Measurements from ENCODE around the gene C4orf54.

GRCh38 chr4:99652596-99653436, 4.8 kb downstream of the C4orf54 start:
- TF ChIP-seq, protein P1, sequence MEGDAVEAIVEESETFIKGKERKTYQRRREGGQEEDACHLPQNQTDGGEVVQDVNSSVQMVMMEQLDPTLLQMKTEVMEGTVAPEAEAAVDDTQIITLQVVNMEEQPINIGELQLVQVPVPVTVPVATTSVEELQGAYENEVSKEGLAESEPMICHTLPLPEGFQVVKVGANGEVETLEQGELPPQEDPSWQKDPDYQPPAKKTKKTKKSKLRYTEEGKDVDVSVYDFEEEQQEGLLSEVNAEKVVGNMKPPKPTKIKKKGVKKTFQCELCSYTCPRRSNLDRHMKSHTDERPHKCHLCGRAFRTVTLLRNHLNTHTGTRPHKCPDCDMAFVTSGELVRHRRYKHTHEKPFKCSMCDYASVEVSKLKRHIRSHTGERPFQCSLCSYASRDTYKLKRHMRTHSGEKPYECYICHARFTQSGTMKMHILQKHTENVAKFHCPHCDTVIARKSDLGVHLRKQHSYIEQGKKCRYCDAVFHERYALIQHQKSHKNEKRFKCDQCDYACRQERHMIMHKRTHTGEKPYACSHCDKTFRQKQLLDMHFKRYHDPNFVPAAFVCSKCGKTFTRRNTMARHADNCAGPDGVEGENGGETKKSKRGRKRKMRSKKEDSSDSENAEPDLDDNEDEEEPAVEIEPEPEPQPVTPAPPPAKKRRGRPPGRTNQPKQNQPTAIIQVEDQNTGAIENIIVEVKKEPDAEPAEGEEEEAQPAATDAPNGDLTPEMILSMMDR (IDR thresholded peaks at IDR 0.05; ENCODE audit: insufficient read depth, low read length, poor library complexity, severe bottlenecking) = no peak
- no peak for TF ChIP-seq EZH2phosphoT487 (conservative IDR thresholded peaks at IDR 0.05; ENCODE audit: low read length)
